HFF-Myc (cell line): Measurements from ENCODE around the gene ZNF808.
A peak's percentile ranks its signal among the peaks of the same experiment; 100 is the strongest.
"Not testable (repeated sequence)": the region's sequence is repeated elsewhere in the genome, so short reads cannot be mapped to it uniquely, and the experiment has no call there.

Experiments
- DNase-seq: peaks from one replicate; pipeline ENCODE4 v3.0.0-alpha.2; 2011; ENCODE audit warnings: low read depth; ENCODE audit errors: extremely low read depth
- H3K4me3 ChIP-seq: replicated peaks from 2 replicates; pipeline ENCODE4 v1.5.1; 2011; ENCODE audit warnings: low read depth, mild to moderate bottlenecking, control low read depth, low read length
- TF ChIP-seq, protein P1 (sequence below): IDR thresholded peaks from 2 replicates; pipeline ENCODE4 v1.5.1; 2012; ENCODE audit warnings: mild to moderate bottlenecking, low read depth, low read length, control low read depth; ENCODE audit errors: missing control alignments

The ZNF808 gene

DNA sequence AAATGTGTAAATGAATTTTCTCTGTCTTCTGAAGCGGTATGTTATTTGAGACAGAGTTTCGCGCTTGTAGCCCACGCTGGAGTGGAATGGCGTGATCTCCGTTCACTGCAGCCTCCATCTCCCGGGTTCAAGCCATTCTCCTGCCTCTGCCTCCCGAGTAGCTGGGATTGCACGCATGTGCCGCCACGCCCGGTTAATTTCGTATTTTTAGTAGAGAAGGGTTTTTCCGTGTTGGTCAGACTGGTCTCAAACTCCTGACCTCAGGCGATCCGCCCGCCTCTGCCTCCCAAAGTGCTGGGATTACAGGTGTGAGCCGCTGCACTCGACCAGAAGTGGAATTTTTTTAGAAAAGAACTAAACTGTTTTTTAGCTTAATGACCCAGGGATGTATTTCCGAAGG lies 3.4 kb upstream of the ZNF808 start:
- no peak overlapping the region for H3K4me3 ChIP-seq
- TF ChIP-seq, protein P1, sequence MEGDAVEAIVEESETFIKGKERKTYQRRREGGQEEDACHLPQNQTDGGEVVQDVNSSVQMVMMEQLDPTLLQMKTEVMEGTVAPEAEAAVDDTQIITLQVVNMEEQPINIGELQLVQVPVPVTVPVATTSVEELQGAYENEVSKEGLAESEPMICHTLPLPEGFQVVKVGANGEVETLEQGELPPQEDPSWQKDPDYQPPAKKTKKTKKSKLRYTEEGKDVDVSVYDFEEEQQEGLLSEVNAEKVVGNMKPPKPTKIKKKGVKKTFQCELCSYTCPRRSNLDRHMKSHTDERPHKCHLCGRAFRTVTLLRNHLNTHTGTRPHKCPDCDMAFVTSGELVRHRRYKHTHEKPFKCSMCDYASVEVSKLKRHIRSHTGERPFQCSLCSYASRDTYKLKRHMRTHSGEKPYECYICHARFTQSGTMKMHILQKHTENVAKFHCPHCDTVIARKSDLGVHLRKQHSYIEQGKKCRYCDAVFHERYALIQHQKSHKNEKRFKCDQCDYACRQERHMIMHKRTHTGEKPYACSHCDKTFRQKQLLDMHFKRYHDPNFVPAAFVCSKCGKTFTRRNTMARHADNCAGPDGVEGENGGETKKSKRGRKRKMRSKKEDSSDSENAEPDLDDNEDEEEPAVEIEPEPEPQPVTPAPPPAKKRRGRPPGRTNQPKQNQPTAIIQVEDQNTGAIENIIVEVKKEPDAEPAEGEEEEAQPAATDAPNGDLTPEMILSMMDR = no peak
- DNase-seq = no peak

DNA sequence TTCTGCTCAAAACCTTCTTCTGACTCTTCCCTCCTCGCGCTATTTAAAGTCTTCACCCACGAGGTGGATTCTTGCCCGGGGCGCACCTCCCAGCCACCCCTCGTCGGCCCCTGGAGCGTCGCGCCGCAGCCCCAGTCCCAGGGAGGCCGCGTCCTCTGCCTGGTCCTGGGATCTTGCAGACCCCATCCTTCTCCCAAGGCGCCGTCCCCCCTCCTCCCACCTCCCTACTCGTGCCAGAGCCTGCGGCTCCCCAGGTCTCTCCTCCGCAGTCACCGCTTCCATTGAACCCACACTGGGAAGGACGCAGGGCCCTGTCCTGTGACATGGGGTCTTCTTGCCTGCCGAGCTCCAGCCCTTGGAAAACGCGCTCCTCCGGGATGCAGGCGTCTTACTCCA lies 486 bp downstream of the ZNF808 start:
- DNase-seq = no peak
- peak overlapping the region; percentile 68 for H3K4me3 ChIP-seq
- TF ChIP-seq, protein P1 = no peak

DNA sequence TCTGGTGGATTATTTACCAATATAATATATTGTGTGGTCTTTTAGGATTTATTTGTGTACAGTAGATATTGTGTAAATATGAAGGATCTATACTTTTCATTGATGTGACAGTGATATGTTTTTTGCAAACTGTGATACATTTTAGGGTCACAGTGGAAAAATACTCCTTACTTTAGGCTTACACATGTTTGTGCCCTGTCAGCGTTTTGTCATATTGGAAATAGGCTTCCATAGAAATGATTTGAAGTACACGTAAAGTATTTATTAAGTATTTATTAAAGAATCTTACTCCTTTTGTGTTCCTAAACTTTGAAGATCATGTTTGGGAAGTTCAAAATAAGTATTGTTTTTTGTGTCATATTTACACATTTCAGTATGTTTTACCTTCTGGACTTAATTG lies 5.0 kb downstream of the ZNF808 start:
- TF ChIP-seq, protein P1 = no peak
- DNase-seq = no peak
- no peak overlapping the region for H3K4me3 ChIP-seq

DNA sequence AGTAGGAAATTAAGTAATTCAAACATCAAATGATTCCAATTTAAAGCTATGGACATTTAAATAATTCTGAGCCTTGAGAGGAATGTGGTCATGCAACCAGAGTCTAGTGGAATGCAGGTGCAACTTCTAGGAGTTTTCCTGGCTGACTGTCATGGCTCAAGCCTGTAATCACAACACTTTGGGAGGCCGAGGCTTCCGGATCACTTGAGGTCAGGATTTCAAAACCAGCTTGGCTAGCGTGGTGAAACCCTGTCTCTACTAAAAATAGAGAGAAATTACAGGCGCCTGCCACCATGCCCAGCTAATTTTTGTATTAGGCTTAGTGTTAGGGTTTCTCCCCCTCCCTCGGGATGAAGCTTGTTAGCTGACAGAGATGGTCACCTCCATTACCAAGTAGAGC lies 6.4 kb downstream of the ZNF808 start:
- TF ChIP-seq, protein P1 = no peak
- no peak overlapping the region for H3K4me3 ChIP-seq
- no peak for DNase-seq

DNA sequence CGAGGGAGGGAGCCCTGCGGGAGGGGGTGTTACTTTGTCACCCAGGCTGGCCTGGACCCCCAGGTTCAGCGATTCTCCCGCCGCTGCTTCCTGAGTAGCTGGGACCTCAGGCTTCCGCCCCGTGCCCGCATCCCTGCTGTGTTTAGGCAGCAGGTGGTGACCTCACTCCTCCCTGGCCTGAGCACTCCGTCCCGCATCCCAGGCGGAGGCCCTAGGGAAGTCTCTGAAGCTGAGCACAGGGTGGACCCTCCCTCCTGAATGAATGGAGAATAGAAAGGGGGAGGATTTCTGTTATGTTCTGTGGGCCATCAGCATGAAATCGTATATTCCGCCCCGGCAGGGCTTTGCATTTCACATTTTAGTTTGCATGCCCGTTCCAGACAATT lies 7.9 kb downstream of the ZNF808 start:
- peak overlapping the region; percentile 42 for H3K4me3 ChIP-seq
- not testable (repeated sequence) for DNase-seq

DNA sequence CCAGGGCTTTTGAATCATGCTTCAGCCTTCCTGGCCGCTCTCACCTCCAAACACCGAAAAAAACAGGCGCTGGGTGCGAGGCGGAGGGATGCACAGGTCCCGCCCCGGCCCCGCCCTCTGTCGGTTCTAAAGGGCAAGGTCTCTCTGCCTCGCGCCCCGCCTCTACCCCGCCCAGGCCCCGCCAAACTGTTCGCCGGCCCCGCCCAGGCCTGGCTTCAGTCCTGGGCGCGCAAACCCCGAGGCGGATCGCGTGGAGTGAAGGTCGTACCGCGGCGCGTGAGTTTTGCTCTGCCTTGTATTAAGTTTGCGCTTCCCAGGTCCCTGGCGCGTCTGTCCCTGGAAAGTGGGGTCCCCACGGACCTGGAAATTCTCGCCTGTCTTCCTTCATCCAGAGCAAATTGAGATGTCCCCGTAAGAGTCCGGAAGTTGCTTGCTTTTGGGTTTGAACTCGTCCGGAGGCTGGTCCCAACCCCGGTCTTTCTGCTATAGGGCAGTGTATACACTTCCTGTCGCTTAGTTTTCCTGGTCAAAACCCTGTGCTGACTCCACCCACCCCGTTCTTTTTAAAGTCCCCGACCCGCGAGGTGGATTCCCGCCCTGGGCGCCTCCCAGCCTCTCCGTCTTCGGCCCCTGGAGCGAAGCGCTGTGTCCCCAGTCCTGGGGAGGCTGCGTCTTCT lies 8.4 kb downstream of the ZNF808 start:
- TF ChIP-seq, protein P1 = no peak
- peak; percentile 26 for DNase-seq
- H3K4me3 ChIP-seq = peak overlapping the region; percentile 42

DNA sequence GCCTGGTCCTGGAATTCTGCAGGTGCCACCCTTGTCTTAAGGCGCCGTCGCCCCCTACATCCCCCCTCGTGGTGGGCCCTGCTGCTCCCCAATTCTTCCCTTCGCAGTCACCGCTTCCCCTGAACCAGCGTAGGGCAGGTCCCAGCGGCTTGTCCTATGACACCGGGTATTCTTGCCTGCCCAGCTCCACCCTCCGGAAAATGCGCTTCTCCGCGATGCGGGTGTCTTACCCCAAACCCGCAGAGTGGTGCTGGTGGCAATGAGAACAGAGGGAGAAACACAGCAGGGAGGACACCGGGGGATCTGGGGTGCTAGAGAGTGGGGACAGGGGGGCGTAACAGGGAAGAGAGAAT lies 9.0 kb downstream of the ZNF808 start:
- TF ChIP-seq, protein P1 = no peak
- peak overlapping the region; percentile 42 for H3K4me3 ChIP-seq
- no peak for DNase-seq

DNA sequence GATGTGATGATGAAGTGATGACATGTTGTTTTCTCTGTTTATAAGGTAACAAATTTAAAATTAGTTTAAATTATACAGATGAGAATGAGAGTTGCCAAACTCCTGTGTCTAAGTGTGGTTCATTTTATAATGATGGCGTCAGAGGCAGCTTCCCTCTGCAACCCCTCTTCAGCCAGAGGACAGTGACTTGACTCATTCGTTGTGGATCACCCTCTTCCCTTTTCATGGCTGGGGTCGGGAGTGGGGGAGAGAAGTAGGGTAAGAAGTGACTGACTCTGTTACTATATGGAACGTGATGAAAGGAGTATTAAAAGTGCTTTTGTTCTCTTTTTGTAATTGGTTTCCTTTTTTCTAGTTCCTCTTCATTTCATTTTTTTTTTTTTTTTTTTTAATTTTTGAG lies 11.3 kb downstream of the ZNF808 start:
- not testable (repeated sequence) for H3K4me3 ChIP-seq, DNase-seq

DNA sequence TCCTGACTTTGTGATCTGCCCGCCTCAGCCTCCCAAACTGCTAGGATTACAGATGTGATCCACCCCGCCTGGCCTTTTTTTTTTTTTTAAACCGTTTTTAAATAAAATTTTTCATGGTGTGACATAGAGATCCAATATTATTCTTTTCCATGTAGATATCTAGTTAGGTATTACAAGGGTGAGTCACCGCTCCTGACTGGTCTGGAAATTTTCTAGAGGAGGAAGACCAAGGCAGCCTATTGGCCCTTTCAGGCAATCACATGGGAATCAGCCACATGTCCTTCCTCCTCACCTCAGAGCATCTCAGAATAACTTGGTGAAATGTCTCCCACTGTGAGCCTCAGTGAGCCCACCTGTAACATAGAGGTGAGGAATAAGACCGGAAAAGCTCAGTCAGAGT lies 13.7 kb downstream of the ZNF808 start:
- H3K4me3 ChIP-seq, DNase-seq: not testable (repeated sequence)
